Measurements from ENCODE around the gene SUPT20HL1.

Gene SUPT20HL1

DNA sequence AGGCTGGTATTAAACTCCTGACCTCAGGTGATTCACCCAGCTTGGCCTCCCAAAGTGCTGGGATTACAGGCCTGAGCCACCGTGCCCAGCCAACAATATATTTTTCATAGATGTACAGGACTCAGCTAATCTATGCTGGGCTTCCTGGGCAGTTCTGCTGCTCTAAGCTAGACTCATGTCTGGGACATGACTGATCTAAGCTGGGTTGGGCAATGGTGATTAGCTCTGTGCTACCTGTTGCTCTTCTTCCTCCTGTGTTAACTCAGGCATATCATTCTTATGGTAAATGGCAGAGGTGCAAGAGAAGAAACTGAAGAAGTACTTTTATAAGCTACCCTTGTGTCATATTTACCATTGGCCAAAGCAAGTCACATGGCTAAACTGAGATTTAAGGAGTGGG, 35.2 kb upstream of the SUPT20HL1 start:
- ChIA-PET CTCF (no interaction called here), POLR2A (no interaction called here)
- no peak for DNase-seq (ENCODE audit: extremely low spot score)
- TF ChIP-seq, protein P1, sequence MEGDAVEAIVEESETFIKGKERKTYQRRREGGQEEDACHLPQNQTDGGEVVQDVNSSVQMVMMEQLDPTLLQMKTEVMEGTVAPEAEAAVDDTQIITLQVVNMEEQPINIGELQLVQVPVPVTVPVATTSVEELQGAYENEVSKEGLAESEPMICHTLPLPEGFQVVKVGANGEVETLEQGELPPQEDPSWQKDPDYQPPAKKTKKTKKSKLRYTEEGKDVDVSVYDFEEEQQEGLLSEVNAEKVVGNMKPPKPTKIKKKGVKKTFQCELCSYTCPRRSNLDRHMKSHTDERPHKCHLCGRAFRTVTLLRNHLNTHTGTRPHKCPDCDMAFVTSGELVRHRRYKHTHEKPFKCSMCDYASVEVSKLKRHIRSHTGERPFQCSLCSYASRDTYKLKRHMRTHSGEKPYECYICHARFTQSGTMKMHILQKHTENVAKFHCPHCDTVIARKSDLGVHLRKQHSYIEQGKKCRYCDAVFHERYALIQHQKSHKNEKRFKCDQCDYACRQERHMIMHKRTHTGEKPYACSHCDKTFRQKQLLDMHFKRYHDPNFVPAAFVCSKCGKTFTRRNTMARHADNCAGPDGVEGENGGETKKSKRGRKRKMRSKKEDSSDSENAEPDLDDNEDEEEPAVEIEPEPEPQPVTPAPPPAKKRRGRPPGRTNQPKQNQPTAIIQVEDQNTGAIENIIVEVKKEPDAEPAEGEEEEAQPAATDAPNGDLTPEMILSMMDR (IDR thresholded peaks at IDR 0.05; ENCODE audit: control extremely low read depth, extremely low read depth, low read depth, missing control alignments), result no peak

DNA sequence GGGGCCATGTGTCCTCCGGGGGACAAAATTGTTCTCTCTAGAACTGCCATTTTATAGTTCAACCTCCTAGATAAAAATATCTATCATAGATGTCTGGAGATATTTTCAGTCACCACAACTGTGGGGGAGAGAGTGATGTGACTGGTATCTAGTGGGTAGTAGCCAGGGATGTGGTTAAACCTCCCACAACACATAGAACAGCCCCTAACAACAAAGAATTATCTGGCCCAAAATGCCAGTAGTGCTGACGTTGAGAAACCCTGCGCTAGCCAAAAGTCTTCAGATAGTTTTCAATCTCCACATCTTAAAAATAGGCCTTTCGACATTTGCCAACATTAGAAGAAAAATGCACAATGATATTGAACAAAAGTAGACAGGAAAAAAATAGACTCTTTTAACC, 27.6 kb upstream of the SUPT20HL1 start:
- TF ChIP-seq, protein P1 (IDR thresholded peaks at IDR 0.05; ENCODE audit: control extremely low read depth, extremely low read depth, low read depth, missing control alignments), result no peak
- no peak for DNase-seq (ENCODE audit: extremely low spot score)
- ChIA-PET CTCF (no interaction called here), POLR2A (no interaction called here)

DNA sequence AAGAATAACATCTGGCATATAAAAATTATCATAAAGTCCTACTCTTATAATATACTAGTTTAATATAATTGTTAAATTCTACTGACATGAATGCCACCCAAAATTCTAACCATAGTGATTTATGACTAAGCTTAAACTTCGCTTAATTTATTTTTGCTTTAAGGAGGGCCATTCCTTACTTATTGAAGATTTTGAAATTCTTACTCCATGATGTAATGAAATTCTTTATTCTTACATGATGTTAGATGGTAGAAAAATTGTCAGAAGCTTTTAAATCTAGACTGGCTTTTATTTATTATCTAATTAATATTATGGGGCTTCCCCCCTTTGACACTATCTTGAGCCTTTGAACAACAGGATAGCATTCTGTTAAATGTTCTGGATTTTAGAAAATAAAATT, 27.1 kb upstream of the SUPT20HL1 start:
- no peak for DNase-seq (ENCODE audit: extremely low spot score)
- ChIA-PET POLR2A (no interaction called here), CTCF (no interaction called here)
- TF ChIP-seq, protein P1 (IDR thresholded peaks at IDR 0.05; ENCODE audit: control extremely low read depth, extremely low read depth, low read depth, missing control alignments), result no peak

DNA sequence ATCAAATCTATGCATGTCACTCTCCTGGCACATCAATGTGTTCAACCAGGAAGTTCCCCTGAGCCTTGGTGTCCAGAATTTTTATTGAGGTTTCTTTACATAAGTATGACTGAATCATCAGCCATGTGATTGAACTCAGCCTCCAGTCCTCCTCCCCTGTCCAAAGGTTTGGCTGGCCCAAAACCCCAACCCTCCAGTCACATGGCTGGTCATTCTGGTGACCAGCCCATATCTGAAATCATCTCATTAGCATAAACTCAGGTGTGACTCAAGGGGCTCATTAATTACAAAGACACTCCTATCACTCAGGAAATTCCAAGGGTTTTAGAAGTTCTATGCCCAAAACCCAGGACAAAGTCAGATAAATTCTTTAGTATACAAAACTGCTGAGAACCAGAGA, 26.0 kb upstream of the SUPT20HL1 start:
- DNase-seq (ENCODE audit: extremely low spot score), result no peak
- CTCF ChIA-PET, result no interaction called here
- POLR2A ChIA-PET, result no interaction called here
- TF ChIP-seq, protein P1 (IDR thresholded peaks at IDR 0.05; ENCODE audit: control extremely low read depth, extremely low read depth, low read depth, missing control alignments), result no peak

DNA sequence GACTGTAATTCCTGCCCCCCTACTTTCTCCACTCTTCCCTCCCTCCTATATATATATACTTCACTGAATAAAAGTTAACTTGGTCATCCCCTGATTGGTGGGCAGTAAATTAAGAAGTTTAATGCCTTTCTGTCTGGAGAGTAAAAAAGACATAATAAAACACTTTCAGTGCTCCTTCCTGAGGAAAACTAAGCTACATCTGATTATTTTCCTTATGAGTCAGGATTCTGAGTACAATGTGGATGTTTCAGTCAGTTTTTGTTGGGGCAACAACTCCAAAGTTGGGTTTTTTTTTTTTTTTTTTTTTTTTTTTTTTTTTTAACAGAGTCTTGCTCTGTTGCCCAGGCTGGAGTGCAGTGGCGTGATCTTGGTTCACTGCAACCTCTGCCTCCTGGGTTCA, 24.6 kb upstream of the SUPT20HL1 start:
- ChIA-PET POLR2A (no interaction called here), CTCF (no interaction called here)
- TF ChIP-seq, protein P1 (IDR thresholded peaks at IDR 0.05; ENCODE audit: control extremely low read depth, extremely low read depth, low read depth, missing control alignments), result no peak
- no peak for DNase-seq (ENCODE audit: extremely low spot score)

DNA sequence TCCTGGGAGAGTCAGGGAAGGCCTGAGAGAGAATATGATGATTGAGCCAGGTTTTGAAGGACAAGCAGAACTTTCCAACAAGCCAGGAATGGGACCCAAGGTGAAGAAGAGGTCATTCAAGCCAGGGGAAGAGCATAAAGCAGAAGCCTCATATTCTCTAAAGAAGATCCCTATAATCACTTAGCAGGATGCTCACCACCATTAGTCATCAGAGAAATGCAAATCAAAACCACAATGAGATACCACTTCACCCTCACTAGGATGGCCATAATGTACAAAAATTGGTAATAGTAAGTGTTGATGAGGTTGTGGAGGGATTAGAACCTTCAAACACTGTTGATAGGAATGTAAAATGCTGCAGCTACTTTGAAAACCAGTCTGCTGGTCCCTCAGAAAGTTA, 20.5 kb upstream of the SUPT20HL1 start:
- ChIA-PET POLR2A (no interaction called here), CTCF (no interaction called here)
- TF ChIP-seq, protein P1 (IDR thresholded peaks at IDR 0.05; ENCODE audit: control extremely low read depth, extremely low read depth, low read depth, missing control alignments), result no peak
- DNase-seq (ENCODE audit: extremely low spot score), result no peak

DNA sequence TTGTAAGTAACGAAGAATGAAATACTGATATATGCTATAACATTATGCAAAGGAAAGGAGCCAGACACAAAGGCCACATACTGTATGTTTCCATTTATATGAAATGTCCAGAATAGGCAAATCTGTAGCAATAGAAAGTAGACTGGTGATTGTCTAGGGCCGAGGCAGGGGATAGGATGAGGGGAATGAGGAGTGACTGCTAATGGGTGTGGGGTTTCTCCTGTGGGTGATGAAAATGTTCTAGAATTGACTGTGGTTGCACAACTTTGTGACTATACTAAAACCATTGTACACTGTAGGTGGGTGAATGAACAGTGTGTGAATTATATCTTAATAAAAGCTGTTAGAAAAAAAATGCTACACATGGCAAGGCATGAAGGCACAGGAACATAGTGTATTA, 19.9 kb upstream of the SUPT20HL1 start:
- ChIA-PET POLR2A (no interaction called here), CTCF (no interaction called here)
- DNase-seq (ENCODE audit: extremely low spot score), result no peak
- TF ChIP-seq, protein P1 (IDR thresholded peaks at IDR 0.05; ENCODE audit: control extremely low read depth, extremely low read depth, low read depth, missing control alignments), result no peak

Data from GM10248 (cell line).